ENCODE data around the gene KRT31.
"Not testable (repeated sequence)": the region's sequence is repeated elsewhere in the genome, so short reads cannot be mapped to it uniquely, and the experiment has no call there.

The KRT31 gene

DNA sequence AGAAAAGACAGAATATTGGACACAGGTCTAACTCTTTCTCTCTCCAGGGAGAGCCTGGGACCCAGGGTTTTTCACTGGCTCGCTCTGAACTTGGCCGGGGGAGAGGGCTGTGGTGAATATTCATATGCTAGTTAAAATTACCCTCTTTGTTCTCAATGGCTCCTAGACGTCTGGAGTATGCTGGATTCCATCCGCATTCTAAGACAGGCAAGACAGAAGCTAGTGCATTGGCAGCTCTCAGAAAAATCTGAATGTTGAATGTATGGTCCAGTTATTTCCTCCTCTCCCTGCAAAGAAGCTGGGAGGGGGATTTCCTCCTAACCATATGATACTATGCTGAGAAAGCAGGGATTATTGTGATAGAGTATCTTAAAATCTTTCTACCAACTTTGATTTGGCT lies 9.7 kb downstream of the KRT31 start:
- DNase-seq (ENCODE audit: low read depth in 2 of 2): no peak

DNA sequence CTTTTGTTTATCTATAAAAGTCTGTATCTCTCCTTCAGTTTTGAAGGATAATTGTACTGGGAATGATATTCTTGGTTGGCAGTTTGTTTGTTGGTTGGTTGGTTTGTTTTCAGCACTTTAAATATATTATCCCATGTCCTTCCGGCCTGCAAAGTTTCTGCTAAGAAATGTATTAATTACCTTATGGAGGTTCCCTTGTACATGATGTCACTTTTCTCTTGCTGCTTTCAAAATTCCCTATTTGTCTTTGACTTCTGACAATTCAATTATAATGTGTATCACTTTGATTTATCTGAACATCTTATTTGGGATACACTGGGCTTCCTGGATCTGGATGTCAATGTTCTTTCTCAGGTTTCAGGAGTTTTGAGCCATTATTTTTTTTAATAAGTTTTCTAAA lies 11.2 kb downstream of the KRT31 start:
- no peak for DNase-seq (ENCODE audit: low read depth in 2 of 2)

DNA sequence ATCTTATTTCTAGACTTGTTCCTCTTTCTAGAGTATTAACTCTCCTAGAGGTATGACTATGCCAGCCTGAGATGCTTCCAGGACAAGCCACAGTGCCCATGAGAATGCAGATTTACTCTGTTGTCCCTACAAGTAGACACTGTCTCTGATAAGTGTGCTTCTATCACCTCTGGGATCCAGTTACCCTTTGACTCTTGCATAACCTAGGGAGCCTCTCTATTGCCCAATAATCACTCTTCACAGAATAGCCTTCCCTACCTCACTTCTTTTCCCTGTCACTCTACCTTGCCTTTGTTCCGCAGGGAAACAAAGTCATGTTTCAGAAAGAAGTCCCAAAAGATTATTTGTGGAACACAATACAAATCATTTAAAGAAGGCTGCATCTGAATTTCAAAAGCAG lies 13.7 kb downstream of the KRT31 start:
- no peak for DNase-seq (ENCODE audit: low read depth in 2 of 2)

DNA sequence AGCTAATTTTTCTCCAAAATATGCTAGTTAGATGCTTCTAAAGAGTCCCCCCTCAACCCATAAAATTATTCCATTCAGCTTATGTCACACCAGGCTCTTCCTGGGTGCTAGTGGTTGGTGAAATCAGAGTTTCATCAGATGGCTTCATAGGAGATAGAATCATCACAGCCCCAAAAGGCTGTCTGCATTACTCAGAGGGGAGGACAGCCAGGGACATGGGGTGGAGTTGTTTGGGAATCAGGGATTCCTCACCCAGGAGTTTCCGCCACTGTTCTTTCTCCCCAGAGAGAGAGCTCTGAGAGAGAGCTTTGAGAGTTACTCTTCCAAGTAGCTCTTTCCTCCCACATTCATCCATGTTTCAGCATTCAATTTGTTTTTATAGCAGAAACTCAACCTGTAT lies 15.0 kb downstream of the KRT31 start:
- no peak for DNase-seq (ENCODE audit: low read depth in 2 of 2)

DNA sequence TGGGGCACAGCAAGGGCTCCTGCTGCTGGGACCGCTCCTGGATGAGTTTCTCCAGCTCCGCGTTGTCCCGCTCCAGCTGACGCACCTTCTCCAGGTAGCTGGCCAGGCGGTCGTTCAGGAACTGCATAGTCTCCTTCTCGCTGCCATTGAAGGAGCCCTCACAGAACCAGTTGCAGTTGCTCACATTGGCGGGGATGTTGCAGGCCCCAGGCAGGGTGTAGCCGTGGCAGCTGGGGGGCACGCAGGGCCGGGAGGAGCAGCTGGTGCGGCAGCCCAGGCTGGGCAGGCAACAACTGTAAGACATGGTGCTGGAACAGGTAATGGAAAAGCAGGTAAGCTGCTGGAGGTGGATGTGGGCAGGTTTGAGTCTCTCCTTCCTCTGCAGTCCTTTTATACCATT lies 15.5 kb downstream of the KRT31 start, which contains the start of gene KRT34:
Gene KRT34, minus strand, starts transcription at position 364 of the 400 bp plus-strand sequence. Its CDS starts 60 bp downstream, at position 304.
- DNase-seq (ENCODE audit: low read depth in 2 of 2): not testable (repeated sequence)

DNA sequence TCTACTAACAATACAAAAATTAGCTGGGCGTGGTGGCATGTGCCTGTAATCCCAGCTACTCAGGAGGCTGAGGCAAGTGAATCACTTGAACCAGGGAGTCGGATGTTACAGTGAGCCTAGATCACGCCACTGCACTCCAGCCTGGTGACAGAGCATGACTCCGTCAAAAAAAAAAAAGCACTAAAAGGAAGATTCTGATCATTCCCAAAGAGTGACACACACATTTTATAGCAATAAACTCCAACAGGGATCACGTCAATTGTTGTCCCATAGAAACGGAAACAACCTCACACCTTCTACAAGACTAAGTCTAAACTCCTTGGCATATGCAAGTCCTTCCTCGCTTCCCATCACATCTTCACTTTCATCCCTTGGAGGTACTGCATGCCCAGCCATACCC lies 17.3 kb downstream of the KRT31 start:
- not testable (repeated sequence) for DNase-seq (ENCODE audit: low read depth in 2 of 2)

DNA sequence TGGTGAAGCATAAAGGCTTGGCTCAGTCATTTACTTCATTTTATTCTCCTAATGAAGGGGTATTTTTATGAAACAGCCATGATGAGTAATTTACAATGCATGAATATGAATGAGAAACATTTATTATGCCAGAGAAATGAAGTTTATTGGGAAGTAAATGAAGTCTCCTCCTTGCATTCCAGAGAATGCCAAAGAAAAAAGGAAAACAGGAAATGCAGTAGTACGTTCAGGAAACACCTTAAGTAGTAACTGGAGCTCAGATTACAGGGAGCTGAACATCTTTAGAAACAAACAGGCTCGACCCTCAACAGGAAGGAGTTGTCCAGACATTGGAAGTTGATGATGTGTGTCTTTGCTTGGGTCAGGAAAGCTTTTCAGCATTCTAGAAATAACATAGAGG lies 19.9 kb downstream of the KRT31 start:
- DNase-seq (ENCODE audit: low read depth in 2 of 2): no peak

DNA sequence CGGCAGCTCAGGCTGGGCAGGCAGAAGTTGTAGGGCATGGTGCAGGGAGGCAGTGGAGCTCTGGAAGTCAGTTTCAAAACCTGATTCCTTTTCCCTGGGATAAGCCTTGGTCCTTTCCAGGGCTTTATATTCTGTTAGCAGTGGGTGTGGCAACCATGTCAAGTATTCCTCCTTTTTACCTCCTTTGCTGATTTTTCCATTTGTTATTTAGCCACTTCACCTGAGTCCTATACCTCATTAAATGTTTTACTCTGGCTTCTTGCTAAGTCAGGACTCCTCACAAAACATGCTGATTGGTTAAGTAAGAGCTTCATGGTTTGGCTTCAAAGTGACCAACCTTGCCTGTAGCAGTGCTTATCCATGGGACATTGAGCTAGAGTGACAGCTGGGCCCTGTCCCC lies 27.7 kb downstream of the KRT31 start, which contains the start of gene KRT33B:
Gene KRT33B, minus strand, starts transcription at position 101 of the 400 bp plus-strand sequence. Its CDS starts 63 bp downstream, at position 38.
- no peak for DNase-seq (ENCODE audit: low read depth in 2 of 2)

DNA sequence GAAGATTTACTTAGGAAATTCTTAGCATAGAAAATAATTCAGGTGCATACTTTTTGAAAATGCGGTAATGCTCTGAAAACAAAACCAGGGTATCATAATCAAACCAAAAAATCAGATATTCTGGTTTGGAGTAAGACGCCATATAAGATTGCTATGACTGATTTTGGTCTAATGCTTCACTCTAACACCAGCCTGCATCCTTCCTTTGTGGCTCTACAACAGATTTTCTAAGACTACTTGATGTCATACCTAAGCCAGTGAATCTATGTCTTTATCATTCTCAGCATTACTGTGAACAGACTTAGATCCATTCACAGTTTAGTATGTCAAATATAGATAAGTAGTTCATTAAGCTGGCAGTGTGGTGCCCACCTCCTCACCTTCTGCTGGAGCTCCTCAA lies 28.4 kb downstream of the KRT31 start:
- no peak for DNase-seq (ENCODE audit: low read depth in 2 of 2)

DNA sequence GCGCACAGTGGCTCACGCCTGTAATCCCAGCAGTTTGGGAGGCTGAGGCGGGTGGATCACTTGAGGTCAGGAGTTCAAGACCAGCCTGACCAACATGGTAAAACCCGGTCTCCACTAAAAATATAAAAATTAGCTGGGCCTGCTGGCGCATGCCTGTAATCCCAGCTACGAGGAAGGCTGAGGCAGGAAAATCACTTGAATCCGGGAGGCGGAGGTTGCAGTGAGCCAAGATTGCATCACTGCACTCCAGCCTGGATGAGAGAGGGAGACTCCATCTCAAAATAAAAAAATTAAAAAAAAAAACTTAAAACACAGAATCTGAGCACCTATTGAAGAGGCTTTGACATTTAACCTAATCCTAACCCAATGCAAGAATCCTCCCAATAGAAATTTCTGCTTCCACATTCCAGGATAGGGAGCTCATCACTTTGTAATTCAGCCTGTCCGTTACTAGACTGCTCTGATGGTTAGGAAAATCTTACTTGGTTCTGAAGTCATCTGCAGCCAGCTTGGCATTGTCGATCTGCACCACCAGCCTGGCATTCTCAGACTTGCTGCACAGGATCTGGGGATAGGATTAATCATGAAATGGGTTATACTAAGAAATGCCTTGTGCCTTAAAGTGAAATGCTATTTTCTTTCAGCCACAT lies 29.9 kb downstream of the KRT31 start:
- DNase-seq (ENCODE audit: low read depth in 2 of 2): no peak

DNA sequence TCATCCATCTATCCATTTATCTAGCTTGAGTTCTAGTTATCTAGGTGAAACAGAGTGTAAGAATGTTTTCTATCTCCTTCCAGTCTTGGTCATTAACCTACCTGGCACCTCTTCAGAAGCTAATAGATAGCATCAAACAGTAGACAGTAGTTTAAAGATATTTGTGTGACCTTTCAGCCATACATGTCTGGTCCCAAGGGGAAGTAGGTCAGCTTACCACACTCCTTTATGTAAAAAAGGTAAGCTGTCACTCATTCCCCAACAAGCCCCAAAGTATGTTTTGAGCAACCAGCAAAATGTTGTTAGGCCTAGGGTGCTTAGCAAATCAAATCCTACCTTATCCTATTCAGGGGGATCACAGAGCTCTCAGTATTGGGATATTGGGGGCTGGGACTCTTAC lies 31.3 kb downstream of the KRT31 start:
- DNase-seq (ENCODE audit: low read depth in 2 of 2): no peak

DNA sequence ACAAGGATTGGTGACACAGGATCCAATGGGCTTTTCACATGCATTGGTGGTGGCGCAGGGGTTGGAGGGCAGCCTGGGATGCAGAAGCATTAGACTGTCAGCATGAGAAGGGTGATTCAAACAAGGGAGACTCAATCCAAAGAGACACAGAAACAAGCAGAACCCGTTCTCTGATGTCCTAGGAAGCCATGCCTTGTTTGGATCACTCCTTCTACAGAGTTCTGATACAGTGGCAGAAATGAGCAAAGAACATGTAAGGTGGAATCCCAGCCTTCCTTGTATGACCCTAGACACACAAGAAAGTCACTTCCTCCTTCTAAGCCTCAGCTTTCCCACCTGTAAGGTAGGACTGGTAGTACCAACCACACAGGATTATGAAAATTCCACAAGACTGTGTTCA lies 33.5 kb downstream of the KRT31 start:
- no peak for DNase-seq (ENCODE audit: low read depth in 2 of 2)

DNA sequence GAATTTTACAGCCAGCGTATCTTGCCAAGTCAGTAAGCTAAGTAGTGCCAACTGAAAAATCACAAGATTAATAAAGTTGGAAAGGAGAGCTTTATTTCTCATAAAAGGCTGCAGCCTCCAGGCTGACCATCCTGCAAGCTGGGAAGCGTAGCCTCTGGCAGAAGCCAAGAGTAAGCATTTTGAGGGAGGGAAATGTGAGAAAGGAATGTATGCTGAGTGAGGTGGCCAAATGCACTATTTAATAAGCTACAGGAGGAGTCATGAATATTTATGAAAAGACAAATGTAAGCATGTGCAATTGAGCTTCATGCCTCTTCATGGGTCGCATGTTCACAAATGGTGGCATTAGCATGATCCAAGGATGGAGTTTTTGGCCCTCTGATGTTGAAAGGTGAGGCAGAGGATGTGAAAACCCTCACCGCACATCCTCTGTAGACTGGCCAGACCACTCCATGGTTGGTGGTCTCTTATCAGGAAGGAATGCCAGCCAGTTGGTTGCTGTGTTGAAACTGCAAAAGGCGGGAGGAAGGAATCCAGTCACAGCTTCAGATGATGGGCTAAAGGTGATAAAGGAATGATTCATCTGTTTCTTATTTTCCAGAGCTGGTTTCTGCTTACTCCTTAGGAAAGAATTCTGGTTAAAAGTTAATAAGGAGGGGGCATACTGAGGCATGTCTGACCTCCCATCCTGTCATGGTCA lies 37.0 kb downstream of the KRT31 start:
- no peak for DNase-seq (ENCODE audit: low read depth in 2 of 2)

DNA sequence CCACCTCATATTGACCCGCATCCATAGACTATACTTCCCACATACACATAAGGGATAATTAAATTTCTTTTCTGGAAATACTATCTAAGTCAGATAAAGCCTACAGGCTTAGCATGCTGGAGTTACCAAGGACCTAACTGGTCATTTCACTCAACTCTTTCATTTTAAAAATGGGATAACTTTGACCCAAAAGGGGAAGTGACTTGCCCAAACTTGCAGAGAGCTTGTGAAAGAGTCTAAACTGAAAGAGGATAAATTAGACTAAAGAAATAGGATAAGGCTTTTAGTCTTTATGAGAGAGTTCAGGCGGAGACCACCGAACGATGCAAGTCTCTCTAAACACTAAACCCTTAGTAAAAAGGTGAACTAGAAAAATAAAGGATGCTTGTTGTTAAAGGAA lies 42.9 kb downstream of the KRT31 start:
- no peak for DNase-seq (ENCODE audit: low read depth in 2 of 2)

DNA sequence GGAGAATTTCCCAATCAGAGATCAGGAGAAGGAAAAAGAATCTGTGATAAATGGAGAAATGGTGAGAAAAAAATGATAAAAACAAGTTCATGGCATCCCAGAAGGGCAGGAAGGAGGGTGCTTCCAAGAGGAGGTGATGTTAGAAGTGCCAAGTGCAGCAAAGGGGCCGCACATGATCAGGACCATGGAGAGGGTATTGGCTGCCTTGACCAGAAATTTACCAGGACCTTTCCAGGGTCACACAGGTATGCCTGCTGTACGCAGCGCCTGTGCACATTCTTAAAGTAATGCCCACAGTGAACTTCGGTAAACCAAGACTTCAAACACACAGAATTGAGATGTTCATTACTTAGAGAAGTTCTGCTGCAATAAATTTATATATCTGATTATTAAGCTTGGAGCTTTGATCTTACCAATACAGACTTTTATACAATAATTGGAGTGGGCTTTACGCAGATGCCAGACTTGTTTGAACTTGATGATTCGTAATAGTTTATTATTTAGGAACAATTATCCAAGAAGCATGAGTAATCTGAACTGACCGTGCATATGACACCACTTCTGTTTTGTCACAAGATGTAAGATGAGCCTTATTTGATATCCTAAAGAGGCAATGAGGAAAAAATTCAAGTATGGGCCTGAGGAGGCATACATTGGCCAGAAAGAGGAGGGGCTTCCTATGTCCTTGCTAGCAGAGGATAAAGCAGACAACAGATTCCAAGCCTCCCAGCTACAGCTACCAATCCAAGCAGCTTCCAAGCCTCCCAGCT lies 44.6 kb downstream of the KRT31 start:
- no peak for DNase-seq (ENCODE audit: low read depth in 2 of 2)

DNA sequence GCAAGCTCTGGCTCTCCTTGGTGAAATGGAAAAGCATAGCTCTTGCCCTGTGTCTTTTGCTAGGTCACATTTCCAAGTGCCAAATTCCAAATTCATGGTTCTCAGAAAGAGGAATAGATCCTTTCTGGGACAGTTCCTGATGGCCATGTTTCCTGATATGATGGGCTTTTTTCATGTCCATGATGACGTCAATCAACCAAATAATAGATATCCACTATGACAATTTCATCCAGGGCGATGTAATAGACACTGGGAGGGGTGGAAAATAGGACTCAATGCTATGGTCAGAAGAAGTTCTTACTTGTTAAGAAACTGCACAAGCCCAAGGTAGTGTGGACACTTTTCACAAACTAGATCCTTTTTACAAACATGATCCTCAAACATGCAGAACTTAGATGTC lies 46.2 kb downstream of the KRT31 start:
- no peak for DNase-seq (ENCODE audit: low read depth in 2 of 2)

DNA sequence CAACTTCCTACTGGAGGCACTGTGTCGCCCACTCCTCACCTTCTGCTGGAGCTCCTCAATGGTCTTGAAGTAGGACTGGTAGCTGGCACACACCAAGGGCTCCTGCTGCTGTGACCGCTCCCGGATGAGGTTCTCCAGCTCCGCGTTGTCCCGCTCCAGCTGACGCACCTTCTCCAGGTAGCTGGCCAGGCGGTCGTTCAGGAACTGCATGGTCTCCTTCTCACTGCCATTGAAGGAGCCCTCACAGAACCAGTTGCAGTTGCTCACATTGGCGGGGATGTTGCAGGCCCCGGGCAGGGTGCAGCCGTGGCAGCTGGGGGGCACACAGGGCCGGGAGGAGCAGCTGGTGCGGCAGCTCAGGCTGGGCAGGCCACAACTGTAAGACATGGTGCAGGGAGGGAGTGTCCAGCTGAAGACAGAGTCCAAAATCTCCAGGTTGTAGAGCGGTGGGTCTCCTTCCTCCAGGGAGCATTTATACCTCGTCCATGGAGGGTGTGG lies 47.0 kb downstream of the KRT31 start, which contains the start of gene KRT33A:
Gene KRT33A, minus strand, starts transcription at position 448 of the 498 bp plus-strand sequence. Its CDS starts 61 bp downstream, at position 387.
- DNase-seq (ENCODE audit: low read depth in 2 of 2): not testable (repeated sequence)

DNA sequence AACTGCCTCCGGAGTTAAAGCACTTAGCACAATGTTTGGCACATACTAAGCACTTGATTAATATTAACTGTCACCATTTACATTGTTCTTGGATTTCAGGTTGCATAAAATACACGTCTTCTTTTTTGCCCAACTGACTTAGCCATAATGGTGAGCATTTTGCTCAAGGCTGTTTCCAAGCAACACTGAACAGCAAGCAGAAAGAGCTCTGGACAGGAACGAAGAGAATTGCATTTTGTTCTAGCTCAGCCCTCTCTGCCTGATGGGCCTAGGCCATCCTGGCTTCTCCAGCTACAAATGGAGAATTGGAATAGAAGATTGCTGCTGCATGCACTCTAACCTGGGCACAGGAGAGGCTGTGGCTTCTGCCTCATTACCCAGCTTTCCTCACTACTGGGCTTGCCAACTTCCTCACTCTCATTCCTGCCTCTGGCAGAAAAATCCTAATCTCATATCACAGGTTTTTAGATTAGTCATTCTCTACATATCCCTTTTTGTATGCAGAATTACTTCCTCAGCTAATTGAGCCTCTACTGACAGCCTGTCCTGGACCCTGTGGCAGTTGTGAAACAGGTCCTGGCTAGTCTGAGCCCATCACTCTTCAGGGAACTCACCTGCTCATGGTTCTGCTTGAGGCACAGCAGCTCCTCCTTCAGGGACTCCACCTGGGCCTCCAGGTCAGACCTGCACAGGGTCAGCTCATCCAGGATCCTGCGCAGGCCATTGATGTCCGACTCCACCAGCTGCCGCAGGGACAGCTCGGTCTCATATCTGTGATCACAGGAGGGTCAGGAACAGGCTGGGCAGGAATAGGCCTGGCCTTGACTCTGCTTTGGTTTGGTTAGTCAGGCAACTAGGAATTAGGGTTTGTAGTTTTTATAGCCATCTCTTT lies 49.3 kb downstream of the KRT31 start:
- no peak for DNase-seq (ENCODE audit: low read depth in 2 of 2)

DNA sequence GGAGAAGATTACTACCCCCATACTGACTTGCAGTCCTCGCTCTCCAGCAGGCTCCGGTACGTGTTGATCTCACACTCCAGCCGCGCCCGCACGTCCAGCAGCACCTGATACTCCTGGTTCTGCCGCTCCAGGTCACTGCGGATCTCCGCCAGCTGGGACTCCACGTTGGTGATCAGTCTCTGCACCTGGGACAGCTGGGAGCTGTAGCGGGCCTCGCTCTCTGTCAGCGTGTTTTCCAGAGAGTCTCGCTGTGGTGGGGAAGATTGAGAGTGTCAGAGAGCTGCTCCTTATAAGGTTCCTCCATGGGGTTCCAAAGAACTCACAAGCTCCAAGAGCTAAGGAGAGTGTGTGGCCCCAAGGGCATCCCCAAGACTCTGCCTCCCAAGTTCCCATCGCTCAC lies 51.0 kb downstream of the KRT31 start:
- DNase-seq (ENCODE audit: low read depth in 2 of 2): not testable (repeated sequence)

DNA sequence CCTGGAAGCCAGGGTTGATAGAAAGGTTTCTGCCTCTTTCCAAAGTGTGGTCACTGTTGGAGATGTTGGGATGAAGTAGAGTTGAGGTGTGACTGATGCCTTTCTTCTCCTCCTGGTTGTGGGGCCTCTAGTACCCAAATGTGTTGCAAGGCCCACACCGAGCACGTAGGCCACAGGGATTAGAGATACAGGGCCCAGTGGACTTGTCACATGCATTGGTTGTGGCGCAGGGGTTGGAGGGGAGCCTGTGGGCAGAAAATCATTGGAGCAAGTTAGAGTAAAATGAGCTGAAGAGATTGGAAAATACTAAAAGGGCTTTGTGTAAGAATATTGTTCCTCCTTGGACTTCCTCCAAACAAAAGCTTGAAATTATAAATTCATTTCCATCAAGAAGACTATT lies 51.4 kb downstream of the KRT31 start:
- DNase-seq (ENCODE audit: low read depth in 2 of 2): no peak

Measured in stimulated activated CD8-positive, alpha-beta memory T cell treated with anti-CD3 and anti-CD28 coated beads, Interleukin-2, amount 100 ng/mL, for 1 hour (primary cell).